ENCODE measurements around the gene TLR2.

DNA sequence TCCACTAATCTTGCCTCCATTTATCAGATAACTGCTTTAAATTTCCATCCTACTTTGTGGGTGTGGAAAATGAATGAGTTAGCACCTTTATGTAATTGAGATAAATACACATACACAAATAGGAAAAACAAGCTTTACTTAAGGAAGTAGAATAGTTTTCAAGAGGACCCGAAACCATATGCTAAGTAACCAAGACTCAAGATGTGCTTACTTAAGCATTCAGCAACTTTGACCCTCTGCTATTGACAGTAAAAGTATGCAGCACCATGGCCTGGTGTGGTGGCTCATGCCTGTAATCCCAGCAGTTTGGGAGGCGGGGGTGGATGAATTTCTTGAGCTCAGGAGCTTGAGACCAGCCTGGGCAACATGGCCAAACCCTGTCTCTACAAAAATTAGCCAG, 45.8 kb downstream of the TLR2 start:
- TF ChIP-seq POLR2A (IDR thresholded peaks at IDR 0.05), result no peak
- TF ChIP-seq, protein P1, sequence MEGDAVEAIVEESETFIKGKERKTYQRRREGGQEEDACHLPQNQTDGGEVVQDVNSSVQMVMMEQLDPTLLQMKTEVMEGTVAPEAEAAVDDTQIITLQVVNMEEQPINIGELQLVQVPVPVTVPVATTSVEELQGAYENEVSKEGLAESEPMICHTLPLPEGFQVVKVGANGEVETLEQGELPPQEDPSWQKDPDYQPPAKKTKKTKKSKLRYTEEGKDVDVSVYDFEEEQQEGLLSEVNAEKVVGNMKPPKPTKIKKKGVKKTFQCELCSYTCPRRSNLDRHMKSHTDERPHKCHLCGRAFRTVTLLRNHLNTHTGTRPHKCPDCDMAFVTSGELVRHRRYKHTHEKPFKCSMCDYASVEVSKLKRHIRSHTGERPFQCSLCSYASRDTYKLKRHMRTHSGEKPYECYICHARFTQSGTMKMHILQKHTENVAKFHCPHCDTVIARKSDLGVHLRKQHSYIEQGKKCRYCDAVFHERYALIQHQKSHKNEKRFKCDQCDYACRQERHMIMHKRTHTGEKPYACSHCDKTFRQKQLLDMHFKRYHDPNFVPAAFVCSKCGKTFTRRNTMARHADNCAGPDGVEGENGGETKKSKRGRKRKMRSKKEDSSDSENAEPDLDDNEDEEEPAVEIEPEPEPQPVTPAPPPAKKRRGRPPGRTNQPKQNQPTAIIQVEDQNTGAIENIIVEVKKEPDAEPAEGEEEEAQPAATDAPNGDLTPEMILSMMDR (IDR thresholded peaks at IDR 0.05), result no peak
- no peak for TF ChIP-seq POLR2AphosphoS5 (IDR thresholded peaks at IDR 0.05)
- TF ChIP-seq EP300 (IDR thresholded peaks at IDR 0.05), result no peak

Measured in suprapubic skin (tissue), 4 donors.